Bronchial smooth muscle cell (primary cell): ENCODE measurements around the gene KIR3DL1. TPM values are rescaled to one million over a fixed set of nuclear protein-coding genes. Genes with fewer than 3 reads are reported as not detected.

Experiments
- total RNA-seq: library from RNA; depleted of rRNA; stranded (reverse); fragments of >200 nt; gene quantifications from 2 replicates; pipeline ENCODE4 v1.2.1, GENCODE V29; 2014

Gene KIR3DL1
- not detected in 2 replicates for total RNA-seq

DNA sequence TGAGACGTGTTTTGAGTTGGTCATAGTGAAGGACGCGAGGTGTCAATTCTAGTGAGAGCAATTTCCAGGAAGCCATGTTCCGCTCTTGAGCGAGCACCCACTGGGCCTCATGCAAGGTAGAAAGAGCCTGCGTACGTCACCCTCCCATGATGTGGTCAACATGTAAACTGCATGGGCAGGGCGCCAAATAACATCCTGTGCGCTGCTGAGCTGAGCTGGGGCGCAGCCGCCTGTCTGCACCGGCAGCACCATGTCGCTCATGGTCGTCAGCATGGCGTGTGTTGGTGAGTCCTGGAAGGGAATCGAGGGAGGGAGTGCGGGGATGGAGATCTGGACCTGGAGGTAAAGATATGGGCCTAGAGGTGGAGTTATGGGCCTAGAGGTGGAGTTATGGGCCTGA is at the start of gene KIR3DL1:
Gene KIR3DL1, plus strand, starts transcription at position 218 of the 400 bp plus-strand sequence.

DNA sequence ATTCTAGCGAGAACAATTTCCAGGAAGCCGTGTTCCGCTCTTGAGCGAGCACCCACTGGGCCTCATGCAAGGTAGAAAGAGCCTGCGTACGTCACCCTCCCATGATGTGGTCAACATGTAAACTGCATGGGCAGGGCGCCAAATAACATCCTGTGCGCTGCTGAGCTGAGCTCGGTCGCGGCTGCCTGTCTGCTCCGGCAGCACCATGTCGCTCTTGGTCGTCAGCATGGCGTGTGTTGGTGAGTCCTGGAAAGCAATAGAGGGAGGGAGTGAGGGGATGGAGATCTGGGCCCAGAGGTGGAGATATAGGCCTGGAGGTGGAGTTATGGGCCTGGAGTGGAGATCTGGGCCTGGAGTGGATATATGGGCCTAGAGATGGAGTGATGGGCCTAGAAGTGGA is 46.6 kb upstream of the KIR3DL1 start, which contains the start of gene KIR2DL1:
Gene KIR2DL1, plus strand, starts transcription at position 148 of the 400 bp plus-strand sequence. Its CDS starts 58 bp downstream, at position 206.

DNA sequence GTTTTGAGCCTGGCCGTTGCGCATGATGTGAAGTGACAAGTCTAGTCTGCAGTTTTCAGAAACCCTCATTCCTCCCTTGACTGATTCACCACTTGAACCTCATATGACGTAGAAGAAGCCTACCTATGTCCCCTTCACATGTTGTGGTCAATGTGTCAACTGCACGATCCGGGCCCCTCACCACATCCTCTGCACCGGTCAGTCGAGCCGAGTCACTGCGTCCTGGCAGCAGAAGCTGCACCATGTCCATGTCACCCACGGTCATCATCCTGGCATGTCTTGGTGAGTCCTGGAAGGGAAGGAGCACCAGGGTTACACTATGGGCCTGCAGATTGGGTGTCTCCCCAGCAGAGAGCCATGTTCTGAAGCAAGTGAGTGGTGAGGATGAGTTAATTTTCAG is 12.9 kb upstream of the KIR3DL1 start, which contains the start of gene KIR2DL4:
Gene KIR2DL4, plus strand, starts transcription at position 201 of the 400 bp plus-strand sequence. Its CDS starts 42 bp downstream, at position 243.

DNA sequence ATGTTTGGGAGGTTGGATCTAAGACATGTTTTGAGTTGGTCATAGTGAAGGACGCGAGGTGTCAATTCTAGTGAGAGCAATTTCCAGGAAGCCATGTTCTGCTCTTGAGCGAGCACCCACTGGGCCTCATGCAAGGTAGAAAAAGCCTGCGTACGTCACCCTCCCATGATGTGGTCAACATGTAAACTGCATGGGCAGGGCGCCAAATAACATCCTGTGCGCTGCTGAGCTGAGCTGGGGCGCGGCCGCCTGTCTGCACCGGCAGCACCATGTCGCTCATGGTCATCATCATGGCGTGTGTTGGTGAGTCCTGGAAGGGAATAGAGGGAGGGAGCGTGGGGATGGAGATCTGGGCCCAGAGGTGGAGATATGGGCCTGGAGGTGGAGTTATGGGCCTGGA is 16.2 kb downstream of the KIR3DL1 start, which contains the start of gene KIR2DS4:
Gene KIR2DS4, plus strand, starts transcription at position 181 of the 400 bp plus-strand sequence.

DNA sequence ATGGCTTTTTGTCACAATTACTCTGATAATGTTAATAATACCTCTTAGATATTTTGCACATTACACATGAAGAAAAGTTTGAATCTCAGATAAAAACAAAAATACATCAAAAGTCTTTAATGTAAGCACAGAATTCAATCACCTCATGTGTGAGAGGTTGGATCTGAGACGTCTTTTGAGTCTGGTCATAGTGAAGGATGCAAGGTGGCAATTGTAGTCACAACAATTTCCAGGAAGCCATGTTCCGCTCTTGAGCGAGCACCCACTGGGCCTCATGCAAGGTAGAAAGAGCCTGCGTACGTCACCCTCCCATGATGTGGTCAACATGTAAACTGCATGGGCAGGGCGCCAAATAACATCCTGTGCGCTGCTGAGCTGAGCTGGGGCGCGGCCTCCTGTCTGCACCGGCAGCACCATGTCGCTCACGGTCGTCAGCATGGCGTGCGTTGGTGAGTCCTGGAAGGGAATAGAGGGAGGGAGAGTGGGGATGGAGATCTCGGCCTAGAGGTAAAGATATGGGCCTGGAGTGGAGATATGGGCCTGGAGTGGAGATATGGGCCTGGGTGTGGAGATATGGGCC is 33.9 kb downstream of the KIR3DL1 start, which contains the start of gene KIR3DL2:
Gene KIR3DL2, plus strand, starts transcription at position 383 of the 580 bp plus-strand sequence. Its CDS starts 33 bp downstream, at position 416.

DNA sequence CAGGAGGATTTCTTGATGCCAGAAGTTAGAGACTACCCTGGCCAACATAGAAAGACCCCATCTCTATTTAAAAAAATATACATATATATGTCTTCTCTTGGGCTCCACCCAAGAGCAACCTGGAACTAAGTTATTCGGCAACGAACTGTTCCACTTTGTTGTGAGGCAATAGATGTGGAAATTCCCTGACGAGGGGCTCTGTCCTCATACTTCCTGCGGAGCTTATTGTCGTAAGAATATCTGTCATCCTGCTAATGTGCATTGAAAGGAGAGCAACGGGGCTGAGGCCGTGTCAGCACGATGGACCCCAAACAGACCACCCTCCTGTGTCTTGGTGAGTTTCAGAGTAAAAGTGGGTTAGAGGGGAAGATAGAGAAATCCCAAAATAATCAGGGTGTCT is 57.7 kb downstream of the KIR3DL1 start, which contains the start of gene FCAR:
Gene FCAR, plus strand, starts transcription at position 246 of the 400 bp plus-strand sequence. Its CDS starts 55 bp downstream, at position 301.

Other genes with a start within 250 kb of the KIR3DL1 start
- gene LILRA2, start 242.7 kb upstream of the KIR3DL1 start, total RNA-seq, result not detected in 2 replicates
- not detected in 2 replicates for gene LILRA1, start 222.8 kb upstream of the KIR3DL1 start, total RNA-seq
- not detected in 2 replicates for gene LILRB1, start 186.0 kb upstream of the KIR3DL1 start, total RNA-seq
- not detected in 2 replicates for gene LILRB4, start 153.5 kb upstream of the KIR3DL1 start, total RNA-seq
- not detected in 2 replicates for gene KIR3DL3, start 92.0 kb upstream of the KIR3DL1 start, total RNA-seq
- gene KIR2DL3, start 78.0 kb upstream of the KIR3DL1 start, total RNA-seq, result not detected in 2 replicates
- gene KIR2DL1, start 46.7 kb upstream of the KIR3DL1 start, total RNA-seq, result not detected in 2 replicates
- not detected in 2 replicates for gene KIR2DL4, start 12.9 kb upstream of the KIR3DL1 start, total RNA-seq
- not detected in 2 replicates for gene KIR2DS4, start 16.2 kb downstream of the KIR3DL1 start, total RNA-seq
- not detected in 2 replicates for gene KIR3DL2, start 34.0 kb downstream of the KIR3DL1 start, total RNA-seq
- not detected in 2 replicates for gene FCAR, start 57.8 kb downstream of the KIR3DL1 start, total RNA-seq
- not detected in 2 replicates for gene NCR1, start 89.7 kb downstream of the KIR3DL1 start, total RNA-seq
- not detected in 2 replicates for gene NLRP7, start 131.1 kb downstream of the KIR3DL1 start, total RNA-seq
- gene NLRP2, start 149.9 kb downstream of the KIR3DL1 start, total RNA-seq, result not detected in 2 replicates
- 0.09 TPM in 1 of 2 replicates, not detected in the other for gene GP6, start 221.8 kb downstream of the KIR3DL1 start, total RNA-seq
- gene RDH13, start 246.7 kb downstream of the KIR3DL1 start, total RNA-seq, result 4.3 and 8.2 TPM in 2 replicates